Stimulated activated CD8-positive, alpha-beta memory T cell treated with anti-CD3 and anti-CD28 coated beads, Interleukin-4, amount 100 ng/mL, for 1 hour (primary cell): Measurements from ENCODE around the gene EOMES.
"Not testable (repeated sequence)": the region's sequence is repeated elsewhere in the genome, so short reads cannot be mapped to it uniquely, and the experiment has no call there.

Experiments used
- DNase-seq, 2 donors: peaks; one replicate each; pipeline ENCODE4 v3.0.0-alpha.2; 2020; ENCODE audit warnings: low read depth in 2 of 2, low spot score in 1 of 2

Gene EOMES

DNA sequence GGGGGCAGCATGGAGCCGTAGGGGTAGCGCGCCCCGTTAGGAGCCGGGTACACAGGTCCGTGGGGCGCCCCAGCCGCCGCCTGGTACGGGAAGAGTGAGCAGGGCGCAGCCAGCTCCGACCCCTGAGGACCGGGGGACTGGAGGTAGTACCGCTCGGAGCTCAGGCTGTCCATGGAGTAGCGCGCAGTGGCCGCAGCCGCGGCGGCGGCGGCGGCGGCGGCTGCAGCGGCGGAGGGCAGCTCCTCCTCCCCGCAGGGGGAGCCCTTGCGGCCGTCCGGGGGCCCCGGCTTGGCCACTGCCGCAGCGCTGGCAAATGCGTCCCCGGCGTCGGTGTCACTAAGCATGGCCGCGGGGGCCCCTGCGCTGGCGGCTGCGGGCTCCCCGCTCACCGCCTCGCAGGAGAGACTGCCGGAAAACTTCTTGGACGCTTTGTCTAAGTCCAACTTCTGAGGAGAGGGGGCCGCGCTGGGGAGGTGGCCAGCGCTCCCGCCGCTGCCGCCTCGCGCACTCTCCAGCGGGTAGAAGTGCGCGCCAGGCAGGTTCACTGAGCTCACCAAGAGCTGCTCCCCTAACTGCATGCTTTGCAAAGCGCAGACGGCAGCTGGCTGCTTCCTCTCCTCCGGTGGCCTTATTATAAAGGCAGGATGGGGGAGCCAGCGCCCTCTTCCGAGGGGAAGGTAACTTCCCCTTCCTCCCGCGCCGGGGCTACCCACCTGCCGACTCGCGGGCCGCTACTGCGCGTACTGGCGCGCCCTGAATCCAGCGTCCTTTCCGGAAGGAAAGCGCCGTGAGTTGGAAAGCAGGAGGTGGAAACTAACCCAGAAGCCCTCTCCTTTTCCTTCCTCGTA is at the start of gene EOMES:
Gene EOMES, minus strand, starts transcription at position 607 of the 848 bp plus-strand sequence. Its CDS starts 29 bp downstream, at position 578.
- peak; percentile 56 to 60 for DNase-seq

DNA sequence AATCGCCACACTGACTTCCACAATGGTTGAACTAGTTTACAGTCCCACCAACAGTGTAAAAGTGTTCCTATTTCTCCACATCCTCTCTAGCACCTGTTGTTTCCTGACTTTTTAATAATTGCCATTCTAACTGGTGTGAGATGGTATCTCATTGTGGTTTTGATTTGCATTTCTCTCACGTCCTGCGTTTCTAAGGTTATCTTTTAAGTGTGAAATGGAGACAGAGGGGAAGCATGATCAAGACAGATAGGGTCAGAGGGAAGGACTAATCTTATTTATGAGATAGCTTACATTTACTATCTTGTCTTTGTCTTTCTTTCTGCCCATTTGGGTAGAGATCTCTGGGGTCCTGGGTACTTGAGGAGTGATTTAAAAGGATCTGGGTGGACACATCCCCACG is 48.3 kb upstream of the EOMES start:
- not testable (repeated sequence) for DNase-seq

- no peak for DNase-seq
These were observed 44.9 kb upstream of the EOMES start for GRCh38 chr3:27767000-27767399.

DNA sequence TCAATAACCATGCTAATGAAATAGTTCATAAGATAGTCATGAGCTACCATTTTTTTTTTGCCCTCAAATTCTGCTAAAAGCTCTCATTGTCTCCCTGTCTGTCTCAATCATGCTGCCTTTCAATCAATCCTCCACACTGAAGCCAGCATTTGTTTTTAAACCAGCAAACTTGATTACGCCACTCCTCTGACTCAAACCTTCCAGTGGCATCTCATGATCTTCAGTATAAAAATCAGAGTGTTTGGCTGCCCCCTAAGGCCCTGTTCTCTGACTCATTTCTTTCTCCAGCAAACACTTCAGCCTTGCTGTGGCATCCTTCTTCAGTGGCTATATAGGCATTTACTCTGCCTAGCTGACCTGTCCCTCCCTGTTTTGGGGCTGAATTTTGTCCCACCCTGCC is 36.0 kb upstream of the EOMES start:
- no peak for DNase-seq

GRCh38 chr3:27756877-27757276 is 34.8 kb upstream of the EOMES start:
- no peak for DNase-seq

GRCh38 chr3:27752926-27753325 is 30.8 kb upstream of the EOMES start:
- no peak for DNase-seq

GRCh38 chr3:27749643-27750042 is 27.5 kb upstream of the EOMES start:
- no peak for DNase-seq

DNA sequence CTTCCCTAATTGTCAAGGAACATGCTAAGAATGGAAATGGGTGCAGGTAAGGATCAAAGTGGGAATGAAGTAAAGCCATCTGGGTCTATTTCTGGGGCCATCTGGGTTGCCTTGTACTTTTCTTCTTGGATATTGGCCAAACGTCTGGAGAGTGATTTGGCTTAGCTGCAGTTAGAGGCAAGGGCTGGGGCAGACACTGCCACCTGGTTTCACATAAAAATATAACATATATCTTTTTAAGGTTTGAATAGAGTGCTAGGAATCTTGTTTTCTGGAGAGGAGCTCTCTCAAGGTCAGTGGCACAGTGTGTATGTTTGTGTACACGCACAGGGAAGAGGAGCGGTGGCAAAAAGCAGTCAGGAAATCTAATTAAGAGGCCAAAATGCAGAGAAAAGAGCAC is 24.7 kb upstream of the EOMES start:
- no peak for DNase-seq

DNA sequence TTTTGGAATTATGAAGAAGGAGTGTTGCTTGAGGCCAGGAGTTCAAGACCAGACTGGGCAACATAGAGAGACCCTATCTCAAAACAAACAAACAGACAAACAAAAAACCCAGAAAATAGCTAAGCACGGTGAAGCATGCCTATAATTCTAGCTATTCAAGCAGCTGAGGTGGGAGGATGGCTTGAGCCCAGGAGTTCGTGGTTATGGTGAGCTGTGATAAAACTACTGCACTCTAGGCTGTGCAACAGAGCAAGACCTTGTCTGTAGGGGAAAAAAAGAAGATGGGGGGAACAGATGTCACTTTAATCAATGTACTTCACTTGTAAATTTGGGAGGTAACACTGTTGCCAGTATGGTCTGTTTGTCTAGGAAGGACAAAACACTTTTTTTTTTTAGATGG is 18.7 kb upstream of the EOMES start:
- no peak for DNase-seq

DNA sequence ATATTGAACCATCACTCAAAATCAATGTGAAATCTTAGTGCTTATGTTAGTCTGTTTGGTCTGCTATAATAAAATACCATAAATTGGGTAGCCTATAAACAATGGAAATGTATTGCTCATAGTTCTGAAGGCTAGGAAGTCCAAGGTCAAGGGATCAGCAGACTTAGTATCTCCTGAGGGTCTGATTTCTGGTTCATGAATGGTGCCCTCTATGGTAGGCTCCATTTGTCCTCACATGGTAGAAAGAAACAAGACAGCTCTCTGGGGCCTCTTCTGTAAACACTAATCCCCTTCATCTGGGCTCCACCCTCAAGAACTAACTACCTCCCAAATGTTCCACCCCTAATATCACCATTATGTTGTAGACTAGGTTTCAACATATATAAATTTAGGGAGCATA is 15.0 kb upstream of the EOMES start:
- no peak for DNase-seq

GRCh38 chr3:27730774-27731659 is 8.9 kb upstream of the EOMES start:
- no peak for DNase-seq

- no peak for DNase-seq
These were observed 7.9 kb upstream of the EOMES start for GRCh38 chr3:27729748-27730611.

- DNase-seq = no peak
These were observed 7.2 kb upstream of the EOMES start for GRCh38 chr3:27729325-27729724.

GRCh38 chr3:27728195-27729087 is 6.3 kb upstream of the EOMES start:
- DNase-seq = no peak

DNA sequence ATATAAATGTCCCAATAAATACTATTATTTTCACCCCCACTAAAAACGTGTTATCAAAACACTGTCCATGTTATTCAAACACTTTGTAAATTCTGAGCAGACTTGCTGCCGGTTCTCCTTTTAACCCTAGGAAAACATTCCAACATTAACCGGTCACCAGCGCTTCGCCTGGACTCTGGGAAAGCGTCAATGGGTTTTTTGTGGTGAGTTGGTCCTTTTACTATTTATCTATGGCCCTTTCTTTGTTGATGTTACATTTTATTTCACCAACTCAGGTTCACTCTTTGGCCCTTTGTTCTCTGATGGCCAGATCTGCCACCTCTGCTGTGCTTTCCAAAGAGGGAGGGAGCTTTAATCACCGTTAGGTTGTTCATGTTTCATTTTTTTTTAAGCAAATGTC is 4.1 kb upstream of the EOMES start:
- DNase-seq = no peak

GRCh38 chr3:27724459-27725197 is 2.5 kb upstream of the EOMES start:
- DNase-seq = no peak

- DNase-seq = no peak
These were observed 1.8 kb upstream of the EOMES start for GRCh38 chr3:27723815-27724458.

DNA sequence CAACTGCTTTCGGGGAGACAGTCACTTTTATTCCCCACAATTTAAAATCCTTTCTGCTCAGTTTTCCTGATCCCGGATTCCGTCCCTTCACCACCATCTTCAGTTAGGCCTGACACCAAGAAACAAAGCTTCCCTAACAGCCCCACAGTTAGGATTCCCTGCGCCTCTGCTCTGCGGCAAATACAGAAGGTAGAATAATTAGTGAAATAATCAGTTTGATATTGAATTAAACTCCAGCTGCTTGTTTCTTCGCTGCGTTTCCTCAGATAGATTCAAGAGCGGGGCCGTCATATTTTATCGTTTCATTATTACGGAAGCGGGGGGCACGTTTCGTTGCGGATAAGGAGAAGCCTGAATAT is 1.3 kb upstream of the EOMES start:
- DNase-seq = no peak

DNA sequence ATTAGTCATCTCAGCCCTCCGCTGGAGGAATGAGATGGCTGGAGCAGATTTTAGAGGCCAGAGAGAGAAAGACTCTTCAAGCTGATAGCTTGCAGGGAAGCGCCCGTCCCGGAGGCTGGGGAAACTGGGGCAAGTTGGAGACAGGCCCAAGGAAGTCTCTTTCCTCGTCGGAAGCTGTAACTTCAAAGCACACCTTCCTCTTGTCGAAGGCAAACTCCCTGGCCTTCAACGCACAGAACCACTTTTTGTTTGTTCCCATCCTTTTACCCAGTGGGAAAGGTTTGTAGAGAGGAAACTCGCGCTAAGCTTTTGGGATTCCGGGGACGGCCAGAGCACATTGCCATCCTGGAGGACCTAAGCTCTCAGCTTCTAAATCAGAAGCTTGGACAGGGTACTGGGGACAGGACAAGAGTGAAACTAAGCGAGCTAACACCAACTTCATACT is 900 bp upstream of the EOMES start:
- DNase-seq = no peak
